IMR-90 (cell line): Measurements from ENCODE around the gene RFX4. TPM values are rescaled to one million over a fixed set of nuclear protein-coding genes. Genes with fewer than 3 reads are reported as not detected.

Source experiments
- ATAC-seq: fragments of 200-7000 bp; cut with Tn5 transposase; 2 replicates; pipeline ENCODE4 v1.9.1; 2020; ENCODE audit warnings: low read depth, mild to moderate bottlenecking, moderate library complexity
- BruUV-seq: library from RNA; stranded (reverse); fragments of 400-500 nt; replicated peaks from 2 replicates; lab custom pipeline; 2021; lab: Mats Ljungman, UMichigan
- CTCF ChIA-PET: fragments of 300-600 bp; formaldehyde crosslinking; extraction: SDS; loops from one replicate; lab custom pipeline; 2021; ENCODE audit warnings: antibody characterized with exemption; lab: Yijun Ruan, JAX
- POLR2A ChIA-PET: fragments of 300-600 bp; sonication (Branson Sonifier 250); formaldehyde crosslinking; loops from one replicate; lab custom pipeline; 2022; ENCODE audit warnings: antibody characterized with exemption; ENCODE audit not compliant: unreplicated experiment; lab: Charles Lee
- DNase-seq: peaks from one replicate; pipeline ENCODE4 v3.0.0; 2013
- H2AFZ ChIP-seq: replicated peaks from 2 replicates; pipeline ENCODE3; 2013; ENCODE audit warnings: low read length, mild to moderate bottlenecking; ENCODE audit not compliant: poor library complexity
- H2AK5ac ChIP-seq: 2 replicates; pipeline ENCODE4 v1.6.1; 2013; ENCODE audit warnings: low read depth, low read length, inconsistent platforms
- H2AK9ac ChIP-seq: replicated peaks from 2 replicates; pipeline ENCODE3; 2013; ENCODE audit warnings: mild to moderate bottlenecking, low read depth, low read length, moderate library complexity; ENCODE audit not compliant: poor library complexity
- H2BK120ac ChIP-seq: 2 replicates; pipeline ENCODE4 v1.6.1; 2013; ENCODE audit warnings: low read depth, low read length, inconsistent platforms
- H2BK15ac ChIP-seq: 3 replicates; pipeline ENCODE4 v1.6.1; 2013; ENCODE audit warnings: low read depth, low read length, inconsistent platforms
- H2BK20ac ChIP-seq: 2 replicates; pipeline ENCODE4 v1.6.1; 2013; ENCODE audit warnings: low read depth, mild to moderate bottlenecking, inconsistent platforms, low read length, moderate library complexity
- H2BK5ac ChIP-seq: 2 replicates; pipeline ENCODE4 v1.6.1; 2013; ENCODE audit warnings: mild to moderate bottlenecking, low read depth, low read length, inconsistent platforms; ENCODE audit not compliant: poor library complexity, severe bottlenecking
- H3K14ac ChIP-seq: replicated peaks from 2 replicates; pipeline ENCODE4 v1.6.1; 2013; ENCODE audit warnings: low read depth, low read length, inconsistent platforms
- H3K18ac ChIP-seq: 2 replicates; pipeline ENCODE4 v1.6.1; 2013; ENCODE audit warnings: low read depth, low read length, control low read depth
- H3K23ac ChIP-seq: 2 replicates; pipeline ENCODE4 v1.6.1; 2013; ENCODE audit warnings: low read depth, low read length, inconsistent platforms
- H3K27ac ChIP-seq: 2 replicates; pipeline ENCODE4 v1.5.1; 2013; ENCODE audit warnings: mild to moderate bottlenecking, control low read depth, low read length; ENCODE audit not compliant: insufficient read depth
- H3K27me3 ChIP-seq: 2 replicates; pipeline ENCODE4 v1.6.1; 2013; ENCODE audit warnings: low read length; ENCODE audit not compliant: control insufficient read depth, insufficient read depth
- H3K36me3 ChIP-seq: 2 replicates; pipeline ENCODE4 v1.6.1; 2013; ENCODE audit warnings: low read length, mixed read lengths; ENCODE audit not compliant: control insufficient read depth, insufficient read depth
- H3K4ac ChIP-seq: 2 replicates; pipeline ENCODE4 v1.6.1; 2013; ENCODE audit warnings: low read depth, low read length, inconsistent platforms
- H3K4me1 ChIP-seq: 2 replicates; pipeline ENCODE4 v1.6.1; 2013; ENCODE audit warnings: low read length, mixed read lengths; ENCODE audit not compliant: control insufficient read depth, insufficient read depth
- H3K4me2 ChIP-seq: 2 replicates; pipeline ENCODE4 v1.6.1; 2013; ENCODE audit warnings: low read depth, mild to moderate bottlenecking, control low read depth, low read length, moderate library complexity
- H3K4me3 ChIP-seq: 2 replicates; pipeline ENCODE4 v1.5.1; 2013; ENCODE audit warnings: low read depth, mild to moderate bottlenecking, control low read depth, low read length, moderate library complexity; ENCODE audit not compliant: insufficient read depth
- H3K56ac ChIP-seq: 2 replicates; pipeline ENCODE4 v1.6.1; 2013; ENCODE audit warnings: low read length, inconsistent platforms; ENCODE audit not compliant: insufficient read depth; ENCODE audit errors: extremely low read depth
- H3K79me1 ChIP-seq, 2 experiments: 2 replicates each; pipeline ENCODE4 v1.6.1; 2013; ENCODE audit warnings: low read length in 2 of 2, inconsistent platforms in 1 of 2, low read depth in 1 of 2
- H3K9ac ChIP-seq: 2 replicates; pipeline ENCODE4 v1.6.1; 2013; ENCODE audit warnings: low read depth, low read length, control low read depth
- H3K9me1 ChIP-seq: 2 replicates; pipeline ENCODE4 v1.6.1; 2013; ENCODE audit warnings: low read length, inconsistent platforms; ENCODE audit not compliant: insufficient read depth
- H3K9me3 ChIP-seq: 2 replicates; pipeline ENCODE4 v1.6.1; 2013; ENCODE audit warnings: low read length; ENCODE audit not compliant: control insufficient read depth, insufficient read depth
- H4K20me1 ChIP-seq: 2 replicates; pipeline ENCODE4 v1.6.1; 2013; ENCODE audit warnings: low read length, inconsistent platforms; ENCODE audit not compliant: insufficient read depth
- H4K5ac ChIP-seq: 2 replicates; pipeline ENCODE4 v1.6.1; 2013; ENCODE audit warnings: mild to moderate bottlenecking, low read depth, low read length, control low read depth
- H4K8ac ChIP-seq, 2 experiments: 2 replicates each; pipeline ENCODE4 v1.6.1; 2013; ENCODE audit warnings: low read depth in 2 of 2, low read length in 2 of 2, control low read depth in 1 of 2, inconsistent platforms in 1 of 2
- H4K91ac ChIP-seq: 2 replicates; pipeline ENCODE4 v1.6.1; 2013; ENCODE audit warnings: low read depth, low read length, inconsistent platforms; ENCODE audit not compliant: insufficient read depth
- BHLHE40 ChIP-seq: fragments of 150-350 bp; IDR thresholded peaks from 2 replicates; pipeline ENCODE4 v1.6.1; 2016; ENCODE audit warnings: mild to moderate bottlenecking, low read depth, low read length
- CEBPB ChIP-seq: IDR thresholded peaks from 2 replicates; pipeline ENCODE4 v1.6.1; 2012; ENCODE audit warnings: low read depth, low read length, improper control_type of control experiment
- CHD1 ChIP-seq: IDR thresholded peaks from 2 replicates; pipeline ENCODE4 v1.6.1; 2012; ENCODE audit warnings: low read depth, low read length, improper control_type of control experiment
- CTCF ChIP-seq: conservative IDR thresholded peaks from 2 replicates; pipeline ENCODE4 v1.5.1; 2012; ENCODE audit warnings: mild to moderate bottlenecking, low read depth, low read length, improper control_type of control experiment
- ELK1 ChIP-seq: fragments of 150-350 bp; IDR thresholded peaks from 2 replicates; pipeline ENCODE4 v1.6.1; 2016; ENCODE audit warnings: low read depth, mild to moderate bottlenecking, low read length, moderate library complexity, borderline replicate concordance
- FOS ChIP-seq: fragments of 150-350 bp; IDR thresholded peaks from 2 replicates; pipeline ENCODE4 v1.6.1; 2016; ENCODE audit warnings: low read depth, low read length
- MAFK ChIP-seq: IDR thresholded peaks from 2 replicates; pipeline ENCODE4 v1.6.1; 2012; ENCODE audit warnings: low read depth, low read length, improper control_type of control experiment
- MAZ ChIP-seq: IDR thresholded peaks from 2 replicates; pipeline ENCODE4 v1.6.1; 2012; ENCODE audit warnings: low read depth, mild to moderate bottlenecking, low read length, improper control_type of control experiment, moderate library complexity, borderline replicate concordance
- MXI1 ChIP-seq: IDR thresholded peaks from 2 replicates; pipeline ENCODE4 v1.6.1; 2012; ENCODE audit warnings: low read depth, mild to moderate bottlenecking, low read length, moderate library complexity, borderline replicate concordance
- NFE2L2 ChIP-seq: fragments of 150-350 bp; IDR thresholded peaks from 2 replicates; pipeline ENCODE4 v1.6.1; 2016; ENCODE audit warnings: low read depth, mild to moderate bottlenecking, low read length
- POLR2A ChIP-seq: IDR thresholded peaks from 2 replicates; pipeline ENCODE4 v1.6.1; 2012; ENCODE audit warnings: mild to moderate bottlenecking, low read depth, low read length
- RAD21 ChIP-seq: IDR thresholded peaks from 2 replicates; pipeline ENCODE4 v1.6.1; 2012; ENCODE audit warnings: low read length, improper control_type of control experiment
- RCOR1 ChIP-seq: IDR thresholded peaks from 2 replicates; pipeline ENCODE4 v1.6.1; 2012; ENCODE audit warnings: mild to moderate bottlenecking, low read length, improper control_type of control experiment; ENCODE audit not compliant: insufficient replicate concordance
- RFX5 ChIP-seq: IDR thresholded peaks from 2 replicates; pipeline ENCODE4 v1.8.0; 2012; ENCODE audit warnings: low read depth, mild to moderate bottlenecking, low read length, moderate library complexity
- SMC3 ChIP-seq: fragments of 150-350 bp; IDR thresholded peaks from 2 replicates; pipeline ENCODE4 v1.6.1; 2016; ENCODE audit warnings: low read depth, mild to moderate bottlenecking, antibody characterized with exemption, low read length, moderate library complexity
- USF2 ChIP-seq: fragments of 150-350 bp; IDR thresholded peaks from 2 replicates; pipeline ENCODE4 v1.6.1; 2017; ENCODE audit warnings: mild to moderate bottlenecking, antibody characterized with exemption, low read length, low read depth
- WGBS, 2 experiments: methylation state at CpG; one replicate each; pipeline versions ENCODE4 v1.1.5 to v1.1.7; 2013; ENCODE audit warnings: missing lambda C conversion rate in 2 of 2; ENCODE audit not compliant: insufficient read length in 1 of 2; ENCODE audit errors: extremely low coverage in 2 of 2; 5-methylcytosine and 5-hydroxymethylcytosine counted together
- dilution Hi-C: fragments of 300-500 bp; cut with HindIII; formaldehyde crosslinking; loops from one replicate; pipeline ENCODE4 v1.14.3; 2018; ENCODE audit warnings: low sequenced_read_pairs; ENCODE audit not compliant: unreplicated experiment
- in situ Hi-C: fragments of 300-500 bp; cut with MboI; formaldehyde crosslinking; loops from 3 replicates; pipeline ENCODE4 v1.14.3; 2019; ENCODE audit warnings: low sequenced_read_pairs, inconsistent platforms, mixed read lengths
- intact Hi-C: fragments of 100-400 bp; cut with micrococcal nuclease; formaldehyde crosslinking; loops from 2 replicates; pipeline ENCODE4 v1.10.0; 2022
- polyA plus RNA-seq, 3 experiments: library from polyadenylated mRNA; depleted of rRNA; stranded (reverse); fragments of >200 nt; gene quantifications; 2 replicates each; pipeline ENCODE4 v1.2.3, GENCODE V29; 2012; ENCODE audit warnings: low replicate concordance in 1 of 3
- total RNA-seq: library from RNA; depleted of rRNA; stranded (reverse); fragments of >200 nt; gene quantifications from 2 replicates; pipeline ENCODE4 v1.2.3, GENCODE V29; 2012

Gene RFX4
- total and polyA plus RNA-seq, 2 of the 4 experiments (the other 2 are of a cell fraction), result not detected

GRCh38 chr12:106652510-106653015 is 69.8 kb downstream of the RFX4 start:
- H3K18ac ChIP-seq, result no peak overlapping the region
- WGBS, 2 experiments, result no CpG with 5 or more reads among the region's 7 CpGs
- DNase-seq (no peak), ATAC-seq (no peak)
- no peak overlapping the region for H3K56ac ChIP-seq
- ChIA-PET POLR2A (no interaction called here), CTCF (no interaction called here)
- no peak overlapping the region for H3K4me2 ChIP-seq
- no peaks in the 10 kb centered on the region for H3K79me1 ChIP-seq
- H3K9me1 ChIP-seq, result no peaks in the 10 kb centered on the region
- no peak overlapping the region for H3K27ac ChIP-seq
- in situ Hi-C loops (no loop called here), intact Hi-C loops (no loop called here), dilution Hi-C loops (no loop called here)
- H2AK5ac ChIP-seq, result no peak overlapping the region
- no peak overlapping the region for H4K91ac ChIP-seq
- no peaks in the 10 kb centered on the region for H3K9me3 ChIP-seq
- no peak overlapping the region for H2AK9ac ChIP-seq
- no peak overlapping the region for H2BK20ac ChIP-seq
- no peak overlapping the region for H4K5ac ChIP-seq
- H3K36me3 ChIP-seq, result no peaks in the 10 kb centered on the region
- H3K9ac ChIP-seq, result no peak overlapping the region
- H2BK15ac ChIP-seq, result no peak overlapping the region
- no peak overlapping the region for H4K8ac ChIP-seq
- TF ChIP-seq RFX5 (no peak), POLR2A (no peak), RCOR1 (no peak), BHLHE40 (no peak), SMC3 (no peak), ELK1 (no peak), MAFK (no peak), CTCF (no peak), CHD1 (no peak), RAD21 (no peak), MAZ (no peak), FOS (no peak), USF2 (no peak), CEBPB (no peak), MXI1 (no peak), NFE2L2 (no peak)
- no peak overlapping the region for H2AFZ ChIP-seq
- H3K4me3 ChIP-seq, result no peak overlapping the region
- no TSS peak for BruUV-seq
- H2BK5ac ChIP-seq, result no peak overlapping the region
- no peak overlapping the region for H2BK120ac ChIP-seq
- H4K20me1 ChIP-seq, result no peaks in the 10 kb centered on the region
- H3K14ac ChIP-seq, result no peak overlapping the region
- H3K4me1 ChIP-seq, result no peaks in the 10 kb centered on the region
- no peaks in the 10 kb centered on the region; the same call in 1 of the 2 replicates for H3K27me3 ChIP-seq
- H3K4ac ChIP-seq, result no peak overlapping the region
- H3K23ac ChIP-seq, result no peak overlapping the region
